ENCODE data around the gene HSPA5. TPM values are rescaled to one million over a fixed set of nuclear protein-coding genes. Genes with fewer than 3 reads are reported as not detected.
"Not testable (repeated sequence)": the region's sequence is repeated elsewhere in the genome, so short reads cannot be mapped to it uniquely, and the experiment has no call there.

Gene HSPA5
- total and polyA plus RNA-seq, 10 of the 15 experiments (the other 5 are each of a cell fraction or from before 2014, with no cell fraction given) = 39.8 to 517 (median 105) TPM

- TF ChIP-seq REST (IDR thresholded peaks at IDR 0.05; ENCODE audit: low read depth, low read length) (no peak; the same call in 1 of the 2 replicates), CBX5 (IDR thresholded peaks at IDR 0.05; ENCODE audit: low read depth) (no peak), NRF1 (conservative IDR thresholded peaks at IDR 0.05; ENCODE audit: low read depth, low read length) (no peak), SUPT20H (IDR thresholded peaks at IDR 0.05; ENCODE audit: borderline replicate concordance, control insufficient read depth, low read depth, low read length) (no peak), TARDBP (IDR thresholded peaks at IDR 0.05; ENCODE audit: borderline replicate concordance) (no peak), CHD4 (IDR thresholded peaks at IDR 0.05) (no peak), TBL1XR1 (IDR thresholded peaks at IDR 0.05; ENCODE audit: low read depth, low read length) (peak; percentile 75), ETV6 (conservative IDR thresholded peaks at IDR 0.05 in 1 of 2, IDR thresholded peaks at IDR 0.05 in 1 of 2; ENCODE audit: borderline replicate concordance in 1 of 2, low read depth in 1 of 2) (no peak), ATF7 (IDR thresholded peaks at IDR 0.05; ENCODE audit: low read depth) (peak; percentile 58; the same call in 1 of the 2 replicates), FOXK2 (IDR thresholded peaks at IDR 0.05) (no peak), NFYA (IDR thresholded peaks at IDR 0.05; ENCODE audit: borderline replicate concordance, low read depth, low read length) (peak; percentile 25; the same call in 1 of the 2 replicates)
- TF ChIP-seq, protein P1, sequence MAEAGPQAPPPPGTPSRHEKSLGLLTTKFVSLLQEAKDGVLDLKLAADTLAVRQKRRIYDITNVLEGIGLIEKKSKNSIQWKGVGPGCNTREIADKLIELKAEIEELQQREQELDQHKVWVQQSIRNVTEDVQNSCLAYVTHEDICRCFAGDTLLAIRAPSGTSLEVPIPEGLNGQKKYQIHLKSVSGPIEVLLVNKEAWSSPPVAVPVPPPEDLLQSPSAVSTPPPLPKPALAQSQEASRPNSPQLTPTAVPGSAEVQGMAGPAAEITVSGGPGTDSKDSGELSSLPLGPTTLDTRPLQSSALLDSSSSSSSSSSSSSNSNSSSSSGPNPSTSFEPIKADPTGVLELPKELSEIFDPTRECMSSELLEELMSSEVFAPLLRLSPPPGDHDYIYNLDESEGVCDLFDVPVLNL (IDR thresholded peaks at IDR 0.05; ENCODE audit: low read depth, low read length) = 0 out of 2 replicates have a peak, but pooled peaks have one; percentile 6
These were observed at the start of gene HSPA5 (continued) for GRCh38 chr9:125241000-125241862.

- intact Hi-C loops (cut with micrococcal nuclease; ENCODE audit: unreplicated experiment); H3K9ac ChIP-seq (ENCODE audit: control insufficient read depth, insufficient read depth, low read length); H3K4me1 ChIP-seq (ENCODE audit: control insufficient read depth, insufficient read depth, low read length); H3K4me2 ChIP-seq (ENCODE audit: control insufficient read depth, insufficient read depth); H3K27me3 ChIP-seq (replicated peaks in 1 of 2; ENCODE audit: control insufficient read depth in 2 of 2, insufficient read depth in 2 of 2, low read length in 1 of 2); H3K36me3 ChIP-seq (ENCODE audit: control insufficient read depth in 2 of 2, insufficient read depth in 2 of 2, low read length in 1 of 2); H3K4me3 ChIP-seq; RAD21 ChIA-PET (ENCODE audit: unreplicated experiment); H2AFZ ChIP-seq (ENCODE audit: control insufficient read depth, low read depth, low read length); in situ Hi-C loops (cut with MboI); CTCF ChIA-PET; H3K9me3 ChIP-seq (replicated peaks; ENCODE audit: control insufficient read depth, insufficient read depth, low read length); ATAC-seq; BruUV-seq (replicated peaks); POLR2A ChIA-PET; FAIRE-seq; DNase-seq (ENCODE audit: low read depth, low spot score); H4K20me1 ChIP-seq (ENCODE audit: control insufficient read depth, insufficient read depth); H3K27ac ChIP-seq (ENCODE audit: control insufficient read depth, insufficient read depth): not testable (repeated sequence)
- WGBS (ENCODE audit: insufficient coverage, insufficient replicate concordance, low lambda C conversion rate, missing lambda C conversion rate) = 86% methylated on average over 7 of the region's 7 CpGs
- peaks cover 20% of the 10 kb centered on the region for H3K79me2 ChIP-seq (ENCODE audit: control insufficient read depth, insufficient read depth, low read length)
- SMC1A ChIA-PET (ENCODE audit: uncharacterized antibody, unreplicated experiment) = interaction anchor here (0.7 to 1.3 kb wide), 2 partner anchors 14 to 18 kb away, joined by 3 read pairs; no protein-coding TSS in a partner anchor
These were observed 45.8 kb upstream of the HSPA5 start for GRCh38 chr9:125286935-125287433.
